Endothelial cell of umbilical vein (primary cell): ENCODE measurements around the gene TTC23L. TPM values are rescaled to one million over a fixed set of nuclear protein-coding genes. Genes with fewer than 3 reads are reported as not detected.

Experiments used
- BruUV-seq: library from RNA; stranded (reverse); fragments of 400-500 nt; replicated peaks from 2 replicates; lab custom pipeline; 2021; lab: Mats Ljungman, UMichigan
- CTCF ChIA-PET: fragments of 300-600, 350-600 bp; sonication (Branson Sonifier 250); formaldehyde crosslinking; loops from one replicate; lab custom pipeline; 2021; ENCODE audit warnings: antibody characterized with exemption, inconsistent platforms; lab: Charles Lee
- POLR2A ChIA-PET: fragments of 300-600, 350-600 bp; sonication (Branson Sonifier 250); formaldehyde crosslinking; loops from one replicate; lab custom pipeline; 2021; ENCODE audit warnings: antibody characterized with exemption, inconsistent platforms; lab: Charles Lee
- DNase-seq: peaks from one replicate; pipeline ENCODE4 v3.0.0-alpha.2; 2011; ENCODE audit warnings: low read depth, low spot score
- FAIRE-seq: peaks from 2 replicates; lab custom pipeline; 2011; peaks lifted over from hg19 to GRCh38; lab: Jason Lieb, UNC
- H2AFZ ChIP-seq: 2 replicates; pipeline ENCODE4 v1.6.0; 2012; ENCODE audit warnings: low read depth, low read length, control low read depth, inconsistent platforms
- H3K27ac ChIP-seq: 2 replicates; pipeline ENCODE4 v1.5.1; 2011; ENCODE audit warnings: low read depth, mild to moderate bottlenecking, control low read depth, low read length, moderate library complexity; ENCODE audit not compliant: insufficient read depth
- H3K27me3 ChIP-seq, 2 experiments: 2 replicates each; pipeline versions ENCODE4 v1.6.0 to v1.6.1; 2011; ENCODE audit warnings: low read length in 2 of 2, mixed read lengths in 1 of 2; ENCODE audit not compliant: control insufficient read depth in 2 of 2, insufficient read depth in 2 of 2
- H3K36me3 ChIP-seq, 2 experiments: 2 replicates in 1 of 2; 3 replicates in 1 of 2; pipeline ENCODE4 v1.5.1; 2011; ENCODE audit warnings: low read length in 2 of 2, mild to moderate bottlenecking in 1 of 2, moderate library complexity in 1 of 2; ENCODE audit not compliant: control insufficient read depth in 2 of 2, insufficient read depth in 2 of 2; ENCODE audit errors: extremely low read depth in 1 of 2
- H3K4me1 ChIP-seq: 3 replicates; pipeline ENCODE4 v1.5.1; 2011; ENCODE audit warnings: mild to moderate bottlenecking, low read length; ENCODE audit not compliant: control insufficient read depth, insufficient read depth; ENCODE audit errors: extremely low read depth
- H3K4me2 ChIP-seq: 2 replicates; pipeline ENCODE4 v1.6.1; 2011; ENCODE audit warnings: low read length, control low read depth, mixed read lengths; ENCODE audit not compliant: insufficient read depth
- H3K4me3 ChIP-seq, 3 experiments: fragments of 200-600 bp in 1 of 3; sonication (generic), shearing (Covaris generic) in 1 of 3; replicated peaks in 1 of 3; 2 replicates each; pipeline ENCODE4 v1.5.1; 2011 to 2016; ENCODE audit warnings: control low read depth in 3 of 3, low read length in 3 of 3, mild to moderate bottlenecking in 2 of 3, inconsistent platforms in 1 of 3, low read depth in 1 of 3, moderate library complexity in 1 of 3; ENCODE audit not compliant: insufficient read depth in 1 of 3
- H3K79me2 ChIP-seq: 2 replicates; pipeline ENCODE4 v1.6.0; 2012; ENCODE audit warnings: low read length, inconsistent platforms; ENCODE audit not compliant: control insufficient read depth, insufficient read depth
- H3K9ac ChIP-seq: replicated peaks from 2 replicates; pipeline ENCODE3; 2011; ENCODE audit warnings: low read length, control low read depth; ENCODE audit not compliant: insufficient read depth; ENCODE audit errors: extremely low read depth
- H3K9me1 ChIP-seq: replicated peaks from 3 replicates; pipeline ENCODE4 v1.6.0; 2011; ENCODE audit warnings: mild to moderate bottlenecking, low read length; ENCODE audit not compliant: control insufficient read depth, insufficient read depth; ENCODE audit errors: extremely low read depth
- H3K9me3 ChIP-seq: replicated peaks from 2 replicates; pipeline ENCODE4 v1.5.1; 2012; ENCODE audit warnings: low read length, inconsistent platforms; ENCODE audit not compliant: control insufficient read depth, insufficient read depth
- H4K20me1 ChIP-seq: replicated peaks from 2 replicates; pipeline ENCODE3; 2011; ENCODE audit warnings: mild to moderate bottlenecking, low read length; ENCODE audit not compliant: control insufficient read depth, insufficient read depth; ENCODE audit errors: extremely low read depth
- EZH2 ChIP-seq: IDR thresholded peaks from 2 replicates; pipeline ENCODE4 v1.6.1; 2012; ENCODE audit warnings: borderline replicate concordance, low read depth, mild to moderate bottlenecking, moderate library complexity, low read length, inconsistent platforms; ENCODE audit not compliant: severe bottlenecking
- FOS ChIP-seq: IDR thresholded peaks from 2 replicates; pipeline ENCODE4 v1.6.1; 2011; ENCODE audit warnings: mild to moderate bottlenecking, low read length, moderate library complexity, borderline replicate concordance; ENCODE audit not compliant: insufficient read depth
- GATA2 ChIP-seq: IDR thresholded peaks from 2 replicates; pipeline ENCODE4 v1.7.0; 2011; ENCODE audit warnings: low read depth, mild to moderate bottlenecking, moderate library complexity, mixed read lengths, low read length; ENCODE audit not compliant: insufficient read length, insufficient read depth
- JUN ChIP-seq: IDR thresholded peaks from 2 replicates; pipeline ENCODE4 v1.6.1; 2011; ENCODE audit warnings: borderline replicate concordance, low read depth; ENCODE audit not compliant: insufficient read length, insufficient read depth
- MAX ChIP-seq: IDR thresholded peaks from 2 replicates; pipeline ENCODE4 v1.6.1; 2011; ENCODE audit not compliant: insufficient read depth, insufficient read length
- MYC ChIP-seq: IDR thresholded peaks from one replicate; pipeline ENCODE4 v1.6.1; 2011; ENCODE audit warnings: mild to moderate bottlenecking, low read depth, low read length
- POLR2A ChIP-seq: IDR thresholded peaks from 2 replicates; pipeline ENCODE4 v1.6.1; 2012; ENCODE audit warnings: low read depth, mild to moderate bottlenecking, control low read depth, low read length
- POLR2AphosphoS5 ChIP-seq: IDR thresholded peaks from 2 replicates; pipeline ENCODE4 v1.6.1; 2012; ENCODE audit warnings: low read depth, mild to moderate bottlenecking, control low read depth, low read length, moderate library complexity; ENCODE audit not compliant: insufficient read depth
- dilution Hi-C: fragments of 300-500 bp; cut with MboI; formaldehyde crosslinking; loops from one replicate; pipeline ENCODE4 v1.15.0; 2019; ENCODE audit warnings: low sequenced_read_pairs; ENCODE audit not compliant: extremely low pct_ligation_motif_present
- intact Hi-C: fragments of 100-400 bp; cut with micrococcal nuclease; formaldehyde crosslinking; loops from one replicate; pipeline ENCODE4 v1.10.0; 2022
- polyA plus RNA-seq, 4 experiments: library from polyadenylated mRNA; depleted of rRNA in 3 of 4; stranded (reverse) in 3 of 4; unstranded in 1 of 4; fragments of >200 nt; gene quantifications; 2 replicates each; pipeline versions ENCODE4 v1.2.1 to v1.2.3, GENCODE V29; 2011 to 2012; ENCODE audit warnings: missing spikeins in 1 of 4
- total RNA-seq: library from RNA; stranded (reverse); gene quantifications from 2 replicates; pipeline ENCODE4 v1.2.3, GENCODE V29; 2021
- TF ChIP-seq, protein P1 (sequence below), 2 donors: IDR thresholded peaks; 1 replicate in 1 of 2; 2 replicates in 1 of 2; pipeline ENCODE4 v1.5.1; 2011; ENCODE audit warnings: low read length in 2 of 2, mild to moderate bottlenecking in 2 of 2, moderate library complexity in 2 of 2, control low read depth in 1 of 2, inconsistent platforms in 1 of 2, low read depth in 1 of 2; ENCODE audit not compliant: insufficient read depth in 1 of 2; ENCODE audit errors: extremely low read depth in 1 of 2

The TTC23L gene
- total and polyA plus RNA-seq, 2 donors (not counting 3 experiments of a cell fraction or from before 2014, with no cell fraction given), result not detected

DNA sequence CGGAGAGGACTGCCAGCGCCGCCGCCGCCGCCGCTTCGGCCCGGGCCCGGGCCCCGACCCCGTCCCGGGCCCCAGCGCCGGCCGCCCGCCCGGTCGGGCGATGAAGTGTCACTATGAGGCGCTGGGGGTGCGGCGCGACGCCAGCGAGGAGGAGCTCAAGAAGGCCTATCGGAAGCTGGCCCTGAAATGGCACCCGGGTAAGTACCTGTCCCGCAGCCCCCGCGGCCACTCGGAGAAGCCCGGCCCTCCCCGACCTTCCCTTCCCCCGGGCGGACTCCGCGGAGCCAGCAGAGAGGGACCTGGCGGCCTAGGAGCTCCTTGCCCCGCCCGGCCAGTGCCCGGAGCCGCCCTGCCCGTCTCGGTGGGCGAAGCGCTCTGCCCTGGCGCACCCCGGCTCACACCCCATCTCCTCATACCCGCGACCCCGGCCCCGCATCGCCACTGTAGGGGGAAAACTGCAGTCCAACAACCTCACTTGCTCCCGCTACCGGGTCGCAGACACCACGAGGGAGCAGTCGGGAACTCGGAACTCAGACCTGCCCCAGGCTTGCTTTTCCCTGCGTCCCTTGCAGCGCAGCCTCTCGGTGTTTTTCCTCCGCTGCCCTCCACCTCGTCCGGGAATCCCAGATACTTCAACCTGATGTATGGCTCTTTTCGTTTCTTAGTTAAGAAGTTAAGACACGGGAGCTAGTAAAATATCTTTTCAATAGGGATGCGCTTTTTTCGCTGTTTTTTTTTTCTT lies 90.9 kb downstream of the TTC23L start:
- H3K27me3 ChIP-seq, result no peaks in the 10 kb centered on the region
- peaks cover 17% of the 10 kb centered on the region for H3K4me1 ChIP-seq
- TF ChIP-seq GATA2, result no peak
- TF ChIP-seq POLR2A, result peak; percentile 47
- no peak for TF ChIP-seq EZH2
- no peaks in the 10 kb centered on the region for H3K9me1 ChIP-seq
- H3K4me3 ChIP-seq, result peak overlapping the region; percentile 50 to 98 (median 97)
- peak overlapping the region; percentile 86 for H3K9ac ChIP-seq
- H3K9me3 ChIP-seq, result no peaks in the 10 kb centered on the region
- H3K79me2 ChIP-seq, result peaks cover 39% of the 10 kb centered on the region
- BruUV-seq, result no TSS peak
- H3K4me2 ChIP-seq, result peak overlapping the region; percentile 99
- intact Hi-C loops (loop anchor here (1.0 to 2.0 kb wide), 2 partner anchors 15 to 921 kb away; partner anchors contain the start of genes AMACR, BRIX1 and RAD1), dilution Hi-C loops (no loop called here)
- H3K27ac ChIP-seq, result peak overlapping the region; percentile 39
- H4K20me1 ChIP-seq, result no peaks in the 10 kb centered on the region
- peak; percentile 69 for DNase-seq
- CTCF ChIA-PET, result interaction anchor here (1.0 to 2.5 kb wide), 12 partner anchors 9 to 996 kb away, joined by 3 to 15 read pairs (median 4); partner anchors contain the start of genes BRIX1 and RAD1
- peak overlapping the region; percentile 93 for H2AFZ ChIP-seq
- H3K36me3 ChIP-seq, result peaks cover 5 to 9% of the 10 kb centered on the region in 2 experiments
- POLR2A ChIA-PET, result interaction anchor here (0.7 to 1.6 kb wide), 6 partner anchors 9 to 456 kb away, joined by 3 to 12 read pairs (median 3); partner anchors contain the start of genes BRIX1 and RAD1
- FAIRE-seq, result peak; percentile 12

- Histone ChIP-seq H4K20me1 (no peaks in the 10 kb centered on the region), H3K27me3 (no peaks in the 10 kb centered on the region), H3K27ac (peak overlapping the region; percentile 39), H3K9me1 (no peaks in the 10 kb centered on the region), H3K79me2 (peaks cover 41% of the 10 kb centered on the region), H3K4me3 (peak overlapping the region; percentile 50 to 98 (median 97)), H2AFZ (peak overlapping the region; percentile 93), H3K4me2 (peak overlapping the region; percentile 99), H3K9me3 (no peaks in the 10 kb centered on the region), H3K4me1 (peaks cover 22% of the 10 kb centered on the region), H3K9ac (peak overlapping the region; percentile 86), H3K36me3 (peaks cover 3% of the 10 kb centered on the region in 2 experiments)
- no peak for FAIRE-seq
- CTCF ChIA-PET, result interaction anchor here (1.1 to 2.5 kb wide), 8 partner anchors 14 to 996 kb away, joined by 3 to 15 read pairs (median 4); partner anchors contain the start of genes BRIX1 and RAD1
- TF ChIP-seq, protein P1, sequence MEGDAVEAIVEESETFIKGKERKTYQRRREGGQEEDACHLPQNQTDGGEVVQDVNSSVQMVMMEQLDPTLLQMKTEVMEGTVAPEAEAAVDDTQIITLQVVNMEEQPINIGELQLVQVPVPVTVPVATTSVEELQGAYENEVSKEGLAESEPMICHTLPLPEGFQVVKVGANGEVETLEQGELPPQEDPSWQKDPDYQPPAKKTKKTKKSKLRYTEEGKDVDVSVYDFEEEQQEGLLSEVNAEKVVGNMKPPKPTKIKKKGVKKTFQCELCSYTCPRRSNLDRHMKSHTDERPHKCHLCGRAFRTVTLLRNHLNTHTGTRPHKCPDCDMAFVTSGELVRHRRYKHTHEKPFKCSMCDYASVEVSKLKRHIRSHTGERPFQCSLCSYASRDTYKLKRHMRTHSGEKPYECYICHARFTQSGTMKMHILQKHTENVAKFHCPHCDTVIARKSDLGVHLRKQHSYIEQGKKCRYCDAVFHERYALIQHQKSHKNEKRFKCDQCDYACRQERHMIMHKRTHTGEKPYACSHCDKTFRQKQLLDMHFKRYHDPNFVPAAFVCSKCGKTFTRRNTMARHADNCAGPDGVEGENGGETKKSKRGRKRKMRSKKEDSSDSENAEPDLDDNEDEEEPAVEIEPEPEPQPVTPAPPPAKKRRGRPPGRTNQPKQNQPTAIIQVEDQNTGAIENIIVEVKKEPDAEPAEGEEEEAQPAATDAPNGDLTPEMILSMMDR (IDR thresholded peaks at IDR 0.05; ENCODE audit: extremely low read depth in 1 of 2, insufficient read depth in 1 of 2, low read depth in 1 of 2, low read length in 2 of 2), result no peak
- no peak for TF ChIP-seq MYC
- TF ChIP-seq GATA2, result no peak
- no peak for TF ChIP-seq EZH2
- TF ChIP-seq POLR2A, result no peak
- TF ChIP-seq MAX, result no peak
- TF ChIP-seq POLR2AphosphoS5, result no peak
- TF ChIP-seq JUN, result no peak
- TF ChIP-seq FOS, result no peak
- peak; percentile 67 for DNase-seq
- POLR2A ChIA-PET, result interaction anchor here (1.5 to 1.6 kb wide), 2 partner anchors 15 to 37 kb away, joined by 3 to 12 read pairs; partner anchors contain the start of genes BRIX1 and RAD1
- intact Hi-C loops (loop anchor here (2.0 kb wide), 1 partner anchor 922 kb away; the partner anchor contains the start of gene AMACR), dilution Hi-C loops (no loop called here)
- BruUV-seq, result TSS peak; percentile 61
Measured at GRCh38 chr5:34930462-34930844, 91.5 kb downstream of the TTC23L start.
